Esophagus muscularis mucosa (tissue), 4 donors: ENCODE measurements around the gene CFAP221. TPM values are rescaled to one million over a fixed set of nuclear protein-coding genes. Genes with fewer than 3 reads are reported as not detected.

Experiments used
- DNase-seq: peaks from one replicate; pipeline ENCODE4 v3.0.0-alpha.2; 2017; ENCODE audit errors: extremely low spot score
- H3K27ac ChIP-seq, 4 donors: fragments of 200-600 bp; sonication (generic); replicated peaks in 1 of 4; 1 replicate in 3 of 4; 2 replicates in 1 of 4; pipeline ENCODE4 v1.5.1; 2016 to 2019; ENCODE audit warnings: mild to moderate bottlenecking in 1 of 4
- H3K27me3 ChIP-seq, 4 donors: fragments of 200-600 bp; sonication (generic); one replicate each; pipeline versions ENCODE4 v1.5.1 to v1.6.0; 2016 to 2019
- H3K36me3 ChIP-seq, 4 donors: fragments of 200-600 bp; sonication (generic); one replicate each; pipeline ENCODE4 v1.5.1; 2016 to 2019
- H3K4me1 ChIP-seq, 4 donors: fragments of 200-600 bp; sonication (generic); one replicate each; pipeline ENCODE4 v1.5.1; 2016 to 2019
- H3K4me3 ChIP-seq, 4 donors: fragments of 200-600 bp; sonication (generic); 1 replicate in 2 of 4; 2 replicates in 2 of 4; pipeline ENCODE4 v1.5.1; 2016 to 2019; ENCODE audit warnings: mild to moderate bottlenecking in 4 of 4, moderate library complexity in 1 of 4
- H3K9me3 ChIP-seq, 4 donors: fragments of 200-600 bp; sonication (generic); 1 replicate in 3 of 4; 2 replicates in 1 of 4; pipeline ENCODE4 v1.5.1; 2016 to 2019
- EP300 ChIP-seq: sonication (generic); formaldehyde crosslinking; IDR thresholded peaks from one replicate; pipeline ENCODE4 v1.6.1; 2017; ENCODE audit warnings: antibody characterized with exemption
- POLR2A ChIP-seq: fragments of 450-650 bp; IDR thresholded peaks from one replicate; pipeline ENCODE4 v1.6.1; 2017; ENCODE audit warnings: antibody characterized with exemption, moderate library complexity, mild to moderate bottlenecking, low read depth
- POLR2AphosphoS5 ChIP-seq, 2 donors: sonication (generic); formaldehyde crosslinking; IDR thresholded peaks; one replicate each; pipeline ENCODE4 v1.6.1; 2017; ENCODE audit warnings: antibody characterized with exemption in 2 of 2
- WGBS: methylation state at CpG from one replicate; pipeline ENCODE4 v1.1.5; 2018; 5-methylcytosine and 5-hydroxymethylcytosine counted together
- intact Hi-C: fragments of 100-400 bp; cut with DNase I; formaldehyde crosslinking; loops from one replicate; pipeline ENCODE4 v1.15.1; 2023
- total RNA-seq, 4 donors: library from RNA; depleted of rRNA; stranded (reverse); fragments of >200 nt; gene quantifications; one replicate each; pipeline versions ENCODE4 v1.1.0 to v1.2.1, GENCODE V29; 2016
- TF ChIP-seq, protein P1 (sequence below), 3 experiments: fragments of 200-600 bp in 2 of 3; fragments of 450-650 bp in 1 of 3; sonication (generic) in 2 of 3; IDR thresholded peaks; one replicate each; pipeline ENCODE4 v1.5.1; 2017 to 2019; ENCODE audit warnings: antibody characterized with exemption in 3 of 3, mild to moderate bottlenecking in 2 of 3, moderate library complexity in 1 of 3

Gene CFAP221
- total RNA-seq, 4 donors from 2014 or later: 0.17 to 0.97 (median 0.29) TPM

GRCh38 chr2:119691651-119692245, 147.5 kb downstream of the CFAP221 start:
- H3K9me3 ChIP-seq: no peaks in the 10 kb centered on the region
- intact Hi-C loops: no loop called here
- TF ChIP-seq POLR2AphosphoS5 (IDR thresholded peaks at IDR 0.05) (no peak), EP300 (no peak), POLR2A (no peak)
- TF ChIP-seq, protein P1, sequence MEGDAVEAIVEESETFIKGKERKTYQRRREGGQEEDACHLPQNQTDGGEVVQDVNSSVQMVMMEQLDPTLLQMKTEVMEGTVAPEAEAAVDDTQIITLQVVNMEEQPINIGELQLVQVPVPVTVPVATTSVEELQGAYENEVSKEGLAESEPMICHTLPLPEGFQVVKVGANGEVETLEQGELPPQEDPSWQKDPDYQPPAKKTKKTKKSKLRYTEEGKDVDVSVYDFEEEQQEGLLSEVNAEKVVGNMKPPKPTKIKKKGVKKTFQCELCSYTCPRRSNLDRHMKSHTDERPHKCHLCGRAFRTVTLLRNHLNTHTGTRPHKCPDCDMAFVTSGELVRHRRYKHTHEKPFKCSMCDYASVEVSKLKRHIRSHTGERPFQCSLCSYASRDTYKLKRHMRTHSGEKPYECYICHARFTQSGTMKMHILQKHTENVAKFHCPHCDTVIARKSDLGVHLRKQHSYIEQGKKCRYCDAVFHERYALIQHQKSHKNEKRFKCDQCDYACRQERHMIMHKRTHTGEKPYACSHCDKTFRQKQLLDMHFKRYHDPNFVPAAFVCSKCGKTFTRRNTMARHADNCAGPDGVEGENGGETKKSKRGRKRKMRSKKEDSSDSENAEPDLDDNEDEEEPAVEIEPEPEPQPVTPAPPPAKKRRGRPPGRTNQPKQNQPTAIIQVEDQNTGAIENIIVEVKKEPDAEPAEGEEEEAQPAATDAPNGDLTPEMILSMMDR (IDR thresholded peaks at IDR 0.05): no peak
- H3K4me1 ChIP-seq: peaks cover 0 to 13% (median 9%) of the 10 kb centered on the region in 4 donors
- peaks cover 13 to 33% (median 23%) of the 10 kb centered on the region in 4 donors for H3K36me3 ChIP-seq
- H3K27me3 ChIP-seq: no peaks in the 10 kb centered on the region
- 75% methylated on average over 5 of the region's 12 CpGs for WGBS
- DNase-seq: no peak
- H3K27ac ChIP-seq: no peak overlapping the region
- H3K4me3 ChIP-seq: no peak overlapping the region

DNA sequence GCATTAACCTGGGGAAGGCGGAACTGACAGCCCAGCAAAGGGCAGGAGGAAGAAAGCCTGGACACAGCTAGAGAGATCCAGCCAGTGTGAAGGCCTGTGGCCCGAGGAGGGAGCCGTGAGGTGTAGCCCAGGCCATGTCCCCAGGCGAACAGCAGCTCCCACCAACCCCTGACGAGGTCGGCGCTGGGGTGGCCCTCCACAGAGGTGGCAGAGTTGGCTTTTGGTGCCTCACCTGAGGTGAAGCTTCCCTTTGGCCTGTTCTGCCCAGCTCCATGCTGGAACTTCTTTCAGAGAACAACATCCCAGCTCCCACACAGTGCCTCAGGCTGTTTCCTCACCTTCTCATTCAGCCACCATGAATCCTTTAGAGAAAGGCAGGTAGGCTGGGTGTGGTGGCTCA, 148.1 kb downstream of the CFAP221 start:
- Histone ChIP-seq H3K36me3 (peaks cover 13 to 27% (median 17%) of the 10 kb centered on the region in 4 donors), H3K27ac (no peak overlapping the region), H3K4me1 (peaks cover 0 to 13% (median 9%) of the 10 kb centered on the region in 4 donors), H3K4me3 (no peak overlapping the region), H3K9me3 (no peaks in the 10 kb centered on the region), H3K27me3 (no peaks in the 10 kb centered on the region)
- no peak for DNase-seq
- WGBS: 90% methylated on average over 5 of the region's 7 CpGs
- TF ChIP-seq POLR2A (no peak), EP300 (no peak), POLR2AphosphoS5 (IDR thresholded peaks at IDR 0.05) (no peak)
- TF ChIP-seq, protein P1 (IDR thresholded peaks at IDR 0.05): no peak
- intact Hi-C loops: no loop called here

DNA sequence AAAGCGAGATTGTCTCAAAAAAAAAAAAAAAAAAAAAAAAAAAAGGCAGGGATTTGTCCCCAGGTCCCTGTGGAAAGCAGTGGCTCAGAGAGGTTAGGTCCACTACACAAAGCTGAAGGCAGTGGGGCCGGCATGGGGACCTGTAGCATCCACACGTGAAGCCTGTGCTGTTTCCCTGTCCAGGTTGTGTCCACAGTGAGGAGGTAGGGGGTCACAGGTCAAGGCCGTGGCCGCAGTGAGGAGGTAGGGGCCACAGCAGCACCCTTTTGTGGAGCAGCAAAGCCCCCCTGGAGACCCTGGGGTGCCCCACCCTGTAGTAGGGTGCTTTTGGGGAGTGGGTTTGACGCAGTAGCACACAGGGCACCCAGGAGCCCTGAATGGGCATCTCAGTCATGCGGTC, 148.7 kb downstream of the CFAP221 start:
- no peak overlapping the region for H3K4me3 ChIP-seq
- H3K27ac ChIP-seq: no peak overlapping the region
- DNase-seq: no peak
- intact Hi-C loops: no loop called here
- 77% methylated on average over 7 of the region's 7 CpGs for WGBS
- H3K36me3 ChIP-seq: peaks cover 13 to 21% (median 14%) of the 10 kb centered on the region in 4 donors
- TF ChIP-seq POLR2A: no peak
- TF ChIP-seq, protein P1 (IDR thresholded peaks at IDR 0.05): no peak
- H3K4me1 ChIP-seq: peaks cover 0 to 13% (median 9%) of the 10 kb centered on the region in 4 donors
- H3K27me3 ChIP-seq: no peaks in the 10 kb centered on the region
- H3K9me3 ChIP-seq: no peaks in the 10 kb centered on the region

GRCh38 chr2:119693567-119693966, 149.3 kb downstream of the CFAP221 start:
- no peaks in the 10 kb centered on the region for H3K9me3 ChIP-seq
- peaks cover 0 to 13% (median 9%) of the 10 kb centered on the region in 4 donors for H3K4me1 ChIP-seq
- no peaks in the 10 kb centered on the region for H3K27me3 ChIP-seq
- intact Hi-C loops: no loop called here
- H3K27ac ChIP-seq: no peak overlapping the region
- WGBS: 66% methylated on average over 3 of the region's 3 CpGs
- H3K36me3 ChIP-seq: peaks cover 8 to 15% (median 12%) of the 10 kb centered on the region in 4 donors
- no peak for DNase-seq
- TF ChIP-seq, protein P1 (IDR thresholded peaks at IDR 0.05): no peak
- TF ChIP-seq POLR2A (no peak), POLR2AphosphoS5 (IDR thresholded peaks at IDR 0.05) (no peak), EP300 (no peak)
- H3K4me3 ChIP-seq: no peak overlapping the region

- peaks cover 0 to 13% (median 9%) of the 10 kb centered on the region in 4 donors for H3K4me1 ChIP-seq
- peaks cover 4 to 11% (median 8%) of the 10 kb centered on the region in 4 donors for H3K36me3 ChIP-seq
- H3K9me3 ChIP-seq: no peaks in the 10 kb centered on the region
- H3K4me3 ChIP-seq: no peak overlapping the region
- H3K27ac ChIP-seq: no peak overlapping the region
- no peaks in the 10 kb centered on the region for H3K27me3 ChIP-seq
- TF ChIP-seq, protein P1 (IDR thresholded peaks at IDR 0.05): no peak
- no peak for TF ChIP-seq EP300
- no peak for TF ChIP-seq POLR2AphosphoS5 (IDR thresholded peaks at IDR 0.05)
- TF ChIP-seq POLR2A: no peak
- WGBS: 85% methylated on average over 5 of the region's 5 CpGs
- intact Hi-C loops: no loop called here
- DNase-seq: no peak
Measured at GRCh38 chr2:119693967-119694366, 149.7 kb downstream of the CFAP221 start.
